H1 (cell line): Measurements from ENCODE around the gene NFX1. TPM values are rescaled to one million over a fixed set of nuclear protein-coding genes. Genes with fewer than 3 reads are reported as not detected.
"Not testable (repeated sequence)": the region's sequence is repeated elsewhere in the genome, so short reads cannot be mapped to it uniquely, and the experiment has no call there.

ENCODE experiments used
- CTCF ChIA-PET: fragments of 300-600 bp; sonication (Branson Sonifier 250); formaldehyde crosslinking; loops from one replicate; lab custom pipeline; 2021; ENCODE audit not compliant: partially characterized antibody; lab: Charles Lee
- POLR2A ChIA-PET: fragments of 300-600 bp; sonication (Branson Sonifier 250); formaldehyde crosslinking; loops from one replicate; lab custom pipeline; 2021; ENCODE audit warnings: inconsistent platforms; ENCODE audit not compliant: partially characterized antibody; lab: Charles Lee
- DNase-seq, 2 experiments: peaks; one replicate each; pipeline versions ENCODE4 v3.0.0 to v3.0.0-alpha.2; 2010 to 2022; ENCODE audit warnings: low spot score in 2 of 2, low read depth in 1 of 2, mixed read lengths in 1 of 2
- FAIRE-seq: peaks from 2 replicates; lab custom pipeline; 2011; peaks lifted over from hg19 to GRCh38; lab: Jason Lieb, UNC
- H2AFZ ChIP-seq: 2 replicates; pipeline ENCODE4 v1.8.1; 2012; ENCODE audit warnings: low read length, inconsistent platforms
- H2AK5ac ChIP-seq: 2 replicates; pipeline ENCODE4 v1.6.1; 2013; ENCODE audit warnings: low read depth, low read length
- H2BK120ac ChIP-seq: replicated peaks from 2 replicates; pipeline ENCODE3; 2013; ENCODE audit warnings: low read depth, low read length, inconsistent platforms
- H2BK12ac ChIP-seq: 2 replicates; pipeline ENCODE4 v1.6.1; 2013; ENCODE audit warnings: low read depth, low read length
- H2BK15ac ChIP-seq: 2 replicates; pipeline ENCODE4 v1.6.1; 2013; ENCODE audit warnings: low read length
- H2BK20ac ChIP-seq: 2 replicates; pipeline ENCODE4 v1.6.1; 2013; ENCODE audit warnings: low read length
- H2BK5ac ChIP-seq: 2 replicates; pipeline ENCODE4 v1.6.1; 2013; ENCODE audit warnings: low read depth, low read length
- H3K14ac ChIP-seq: 2 replicates; pipeline ENCODE4 v1.6.1; 2013; ENCODE audit warnings: inconsistent platforms; ENCODE audit not compliant: insufficient read length
- H3K18ac ChIP-seq: 2 replicates; pipeline ENCODE4 v1.6.1; 2013; ENCODE audit warnings: low read length; ENCODE audit errors: extremely low read depth
- H3K23ac ChIP-seq: 2 replicates; pipeline ENCODE4 v1.6.1; 2013; ENCODE audit warnings: inconsistent platforms; ENCODE audit not compliant: insufficient read length
- H3K23me2 ChIP-seq: 2 replicates; pipeline ENCODE4 v1.6.1; 2013; ENCODE audit warnings: low read depth, low read length
- H3K27ac ChIP-seq: 2 replicates; pipeline ENCODE4 v1.6.1; 2011; ENCODE audit warnings: low read depth, low read length, inconsistent platforms
- H3K27me3 ChIP-seq, 4 experiments: replicated peaks in 1 of 4; 1 replicate in 1 of 4; 2 replicates in 3 of 4; pipeline versions ENCODE4 v1.6.1 to v1.8.1; 2011 to 2013; ENCODE audit warnings: low read length in 3 of 4, mild to moderate bottlenecking in 3 of 4, inconsistent platforms in 2 of 4, mixed read lengths in 2 of 4, moderate library complexity in 1 of 4; ENCODE audit not compliant: control insufficient read depth in 3 of 4, insufficient read depth in 3 of 4; ENCODE audit errors: extremely low read depth in 1 of 4
- H3K36me3 ChIP-seq, 4 experiments: 2 replicates each; pipeline versions ENCODE4 v1.6.1 to v1.8.1; 2011 to 2013; ENCODE audit warnings: mild to moderate bottlenecking in 4 of 4, low read length in 3 of 4, moderate library complexity in 2 of 4, control low read depth in 1 of 4, inconsistent platforms in 1 of 4; ENCODE audit not compliant: insufficient read depth in 4 of 4, control insufficient read depth in 2 of 4
- H3K4ac ChIP-seq: replicated peaks from 2 replicates; pipeline ENCODE3; 2013; ENCODE audit warnings: low read length, low read depth, mixed read lengths, inconsistent platforms; ENCODE audit not compliant: insufficient read length
- H3K4me1 ChIP-seq, 4 experiments: replicated peaks in 1 of 4; 1 replicate in 1 of 4; 2 replicates in 3 of 4; pipeline versions ENCODE4 v1.6.1 to v1.8.1; 2011 to 2013; ENCODE audit warnings: low read length in 3 of 4, inconsistent platforms in 2 of 4, mixed read lengths in 1 of 4; ENCODE audit not compliant: insufficient read depth in 4 of 4, control insufficient read depth in 3 of 4
- H3K4me2 ChIP-seq, 2 experiments: 2 replicates each; pipeline versions ENCODE4 v1.6.1 to v1.8.1; 2011 to 2013; ENCODE audit warnings: low read depth in 2 of 2, low read length in 2 of 2, control low read depth in 1 of 2, inconsistent platforms in 1 of 2, mild to moderate bottlenecking in 1 of 2; ENCODE audit not compliant: insufficient read depth in 1 of 2
- H3K4me3 ChIP-seq, 4 experiments: fragments of 200-600, 300-600 bp in 1 of 4; sonication (generic), shearing (Covaris generic), sonication (Bioruptor Twin) in 1 of 4; 2 replicates each; pipeline versions ENCODE4 v1.5.1 to v1.8.1; 2011 to 2016; ENCODE audit warnings: low read length in 4 of 4, low read depth in 3 of 4, control low read depth in 2 of 4, inconsistent platforms in 2 of 4, mild to moderate bottlenecking in 2 of 4, mixed read lengths in 1 of 4, moderate library complexity in 1 of 4; ENCODE audit not compliant: insufficient read depth in 2 of 4; ENCODE audit errors: extremely low read depth in 1 of 4
- H3K56ac ChIP-seq: replicated peaks from 2 replicates; pipeline ENCODE3; 2013; ENCODE audit warnings: low read depth, mild to moderate bottlenecking, mixed read lengths, low read length, inconsistent platforms; ENCODE audit not compliant: insufficient read length
- H3K79me1 ChIP-seq: 2 replicates; pipeline ENCODE4 v1.6.1; 2013; ENCODE audit warnings: low read depth, low read length, control low read depth
- H3K79me2 ChIP-seq, 2 experiments: 2 replicates each; pipeline versions ENCODE4 v1.6.1 to v1.8.1; 2012 to 2013; ENCODE audit warnings: low read length in 2 of 2, mild to moderate bottlenecking in 2 of 2, inconsistent platforms in 1 of 2; ENCODE audit not compliant: insufficient read depth in 2 of 2, control insufficient read depth in 1 of 2
- H3K9ac ChIP-seq, 4 experiments: replicated peaks in 1 of 4; 1 replicate in 1 of 4; 2 replicates in 3 of 4; pipeline versions ENCODE4 v1.6.1 to v1.8.1; 2011 to 2013; ENCODE audit warnings: low read depth in 3 of 4, low read length in 3 of 4, control low read depth in 2 of 4, mild to moderate bottlenecking in 2 of 4, moderate library complexity in 2 of 4, inconsistent platforms in 1 of 4; ENCODE audit errors: extremely low read depth in 1 of 4
- H3K9me3 ChIP-seq, 2 experiments: 2 replicates each; pipeline versions ENCODE4 v1.6.1 to v1.8.1; 2012 to 2013; ENCODE audit warnings: mild to moderate bottlenecking in 2 of 2, moderate library complexity in 2 of 2, control low read depth in 1 of 2, inconsistent platforms in 1 of 2, low read depth in 1 of 2, low read length in 1 of 2, mixed read lengths in 1 of 2; ENCODE audit not compliant: insufficient read depth in 2 of 2
- H4K20me1 ChIP-seq, 2 experiments: replicated peaks in 1 of 2; 2 replicates each; pipeline versions ENCODE3 to v1.8.1; 2011 to 2013; ENCODE audit warnings: inconsistent platforms in 2 of 2, low read length in 2 of 2, mild to moderate bottlenecking in 1 of 2; ENCODE audit not compliant: insufficient read depth in 2 of 2, control insufficient read depth in 1 of 2
- H4K5ac ChIP-seq: 2 replicates; pipeline ENCODE4 v1.6.1; 2013; ENCODE audit warnings: low read length, low read depth, mixed read lengths, inconsistent platforms; ENCODE audit not compliant: insufficient read length
- H4K8ac ChIP-seq: 2 replicates; pipeline ENCODE4 v1.8.0; 2013; ENCODE audit warnings: mild to moderate bottlenecking, moderate library complexity, low read length, inconsistent platforms; ENCODE audit not compliant: insufficient read depth; ENCODE audit errors: extremely low read depth
- H4K91ac ChIP-seq: replicated peaks from 2 replicates; pipeline ENCODE3; 2013; ENCODE audit warnings: low read length, mixed read lengths, inconsistent platforms; ENCODE audit not compliant: insufficient read length
- WGBS, 2 experiments: shearing (Covaris generic) in 1 of 2; methylation state at CpG; one replicate each; pipeline versions ENCODE4 v1.1.6 to v1.1.7; 2013 to 2015; ENCODE audit warnings: low lambda C conversion rate in 2 of 2, mixed read lengths in 2 of 2, inconsistent platforms in 1 of 2, low coverage in 1 of 2, missing lambda C conversion rate in 1 of 2; ENCODE audit not compliant: insufficient replicate concordance in 2 of 2, insufficient coverage in 1 of 2, insufficient read length in 1 of 2; ENCODE audit errors: extremely low coverage in 1 of 2, missing lambda C conversion rate in 1 of 2; 5-methylcytosine and 5-hydroxymethylcytosine counted together
- polyA plus RNA-seq, 7 experiments: library from polyadenylated mRNA; depleted of rRNA in 3 of 7; stranded (reverse) in 5 of 7; unstranded in 2 of 7; fragments of >200 nt in 5 of 7; fragments of 200-250 nt in 2 of 7; gene quantifications; 1 replicate in 5 of 7; 2 replicates in 1 of 7; 4 replicates in 1 of 7; pipeline versions ENCODE4 v1.2.1 to v1.2.3, GENCODE V29; 2011 to 2013; ENCODE audit warnings: missing spikeins in 2 of 7, mixed read lengths in 2 of 7
- total RNA-seq: library from RNA; stranded (reverse); fragmentation: NEBNext Ultra II Directional; extraction: Animal tissue kit (Norgen Biotek cat#: 25700); gene quantifications from 2 replicates; pipeline ENCODE4 v1.2.1, GENCODE V29; 2021

Gene NFX1
- total and polyA plus RNA-seq, 2 of the 8 experiments (the other 6 are each of a cell fraction or from before 2014, with no cell fraction given), result 19.4 to 28.4 TPM

DNA sequence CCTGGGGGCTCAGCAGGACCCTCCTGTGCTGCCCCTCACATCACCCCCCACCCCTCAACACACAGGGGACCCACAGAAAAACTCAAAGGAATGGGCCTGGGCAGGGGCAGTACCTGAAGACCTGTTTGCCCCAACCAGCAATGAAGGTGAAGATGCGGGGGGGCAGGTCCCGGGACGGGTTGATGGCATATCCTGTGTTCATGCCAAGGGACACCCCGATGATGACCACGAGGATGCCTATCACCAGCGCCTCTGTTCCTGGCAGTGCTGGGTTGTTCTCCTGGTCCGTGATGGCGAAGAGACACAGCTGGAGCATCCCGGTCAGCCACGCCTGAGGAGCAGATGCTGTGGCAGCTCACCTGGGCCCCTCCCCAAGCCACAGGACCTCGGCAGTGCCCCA, 95.2 kb downstream of the NFX1 start:
- H2BK120ac ChIP-seq, H3K56ac ChIP-seq, H2AK5ac ChIP-seq, DNase-seq, H4K5ac ChIP-seq, H4K20me1 ChIP-seq, H2BK20ac ChIP-seq, H3K23me2 ChIP-seq, H3K18ac ChIP-seq, H3K27me3 ChIP-seq, H3K79me2 ChIP-seq, H3K4me3 ChIP-seq, H3K9me3 ChIP-seq, H2AFZ ChIP-seq, H3K9ac ChIP-seq, H3K4me2 ChIP-seq, H2BK5ac ChIP-seq, FAIRE-seq, H3K79me1 ChIP-seq, H3K36me3 ChIP-seq, H4K8ac ChIP-seq, H2BK15ac ChIP-seq, POLR2A ChIA-PET, H3K14ac ChIP-seq, H3K4ac ChIP-seq, H2BK12ac ChIP-seq, H3K23ac ChIP-seq, H4K91ac ChIP-seq, H3K27ac ChIP-seq, H3K4me1 ChIP-seq: not testable (repeated sequence)
- WGBS, 2 experiments, result 94% methylated on average over 11 of the region's 11 CpGs; no CpG with 5 or more reads in 1 of the 2 experiments
- CTCF ChIA-PET, result interaction anchor here (3.3 kb wide), 1 partner anchor 10 kb away, joined by 20 read pairs; no protein-coding TSS in a partner anchor

DNA sequence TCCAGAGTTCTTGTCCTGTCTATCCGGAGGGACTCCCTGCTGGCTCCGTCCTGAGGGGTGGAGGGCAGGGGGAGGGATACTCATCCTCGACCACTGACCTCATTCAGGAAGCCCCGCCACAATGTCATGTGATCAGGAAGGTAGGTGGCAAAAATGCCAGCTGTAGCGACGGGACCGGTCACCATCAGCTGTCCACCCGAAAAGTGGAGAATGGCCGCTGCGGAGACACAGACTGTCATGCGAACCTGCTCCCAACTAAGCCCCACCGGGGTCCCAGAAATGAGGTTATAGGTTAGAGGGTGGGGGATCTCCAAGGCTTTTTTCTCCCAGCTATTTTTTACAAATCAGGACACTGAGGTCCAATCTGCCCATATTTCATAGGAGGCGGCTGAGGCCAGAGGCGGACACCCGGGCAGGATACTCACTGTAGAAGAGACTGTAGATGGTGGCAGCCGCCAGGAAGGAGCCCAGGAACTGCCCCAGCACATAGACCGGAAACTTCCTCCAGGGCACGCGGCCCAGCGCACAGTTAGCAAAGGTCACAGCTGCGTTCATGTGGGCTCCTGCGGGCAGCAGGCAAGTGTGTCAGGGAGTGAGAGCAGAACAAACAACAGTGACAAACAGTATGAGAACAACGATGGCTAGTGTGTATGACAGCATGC, 95.8 kb downstream of the NFX1 start:
- not testable (repeated sequence) for H3K18ac ChIP-seq, H3K4me2 ChIP-seq, H3K27me3 ChIP-seq, H3K9me3 ChIP-seq, H3K79me2 ChIP-seq, H3K23me2 ChIP-seq, H3K9ac ChIP-seq, H2AFZ ChIP-seq, H3K23ac ChIP-seq, H3K36me3 ChIP-seq, H3K56ac ChIP-seq, H2AK5ac ChIP-seq, H3K27ac ChIP-seq, H3K4me1 ChIP-seq, DNase-seq, H2BK12ac ChIP-seq, H3K4me3 ChIP-seq, H2BK120ac ChIP-seq, FAIRE-seq, H2BK15ac ChIP-seq, H3K4ac ChIP-seq, H3K14ac ChIP-seq, H2BK20ac ChIP-seq, H2BK5ac ChIP-seq, H4K8ac ChIP-seq, H3K79me1 ChIP-seq, H4K91ac ChIP-seq, H4K20me1 ChIP-seq, H4K5ac ChIP-seq
- WGBS, 2 experiments, result 91% methylated on average over 21 of the region's 23 CpGs; no CpG with 5 or more reads in 1 of the 2 experiments
- POLR2A ChIA-PET, result interaction anchor here (0.6 to 2.3 kb wide), 2 partner anchors 11 to 61 kb away, joined by 3 to 4 read pairs; partner anchors contain the start of gene AQP3
- CTCF ChIA-PET, result interaction anchor here (0.6 to 3.3 kb wide), 3 partner anchors 11 to 68 kb away, joined by 3 to 20 read pairs (median 3); no protein-coding TSS in a partner anchor
